Activated naive CD4-positive, alpha-beta T cell treated with anti-CD3 and anti-CD28 coated beads, Interleukin-2, amount 10 ng/mL, durations not matched to agents 7 days and 5 days (primary cell): ENCODE data around the gene SEMA4C.
A peak's percentile ranks its signal among the peaks of the same experiment; 100 is the strongest.

Experiments
- CTCF ChIA-PET: fragments of 350-600 bp; sonication (Branson Sonifier 250); formaldehyde crosslinking; loops from one replicate; lab custom pipeline; 2021; ENCODE audit warnings: antibody characterized with exemption; lab: Charles Lee
- DNase-seq: peaks from one replicate; pipeline ENCODE4 v3.0.0-alpha.2; 2020
- H3K27ac Mint-ChIP-seq: one replicate; pipeline ENCODE4 v1.8.0; 2021; ENCODE audit warnings: mild to moderate bottlenecking, moderate library complexity, mixed read lengths
- H3K27me3 Mint-ChIP-seq: one replicate; pipeline ENCODE4 v1.8.0; 2021; ENCODE audit warnings: mild to moderate bottlenecking, mixed read lengths
- H3K36me3 Mint-ChIP-seq: one replicate; pipeline ENCODE4 v1.8.0; 2021; ENCODE audit warnings: mixed read lengths
- H3K4me1 Mint-ChIP-seq: one replicate; pipeline ENCODE4 v1.8.0; 2021; ENCODE audit warnings: mixed read lengths
- H3K4me3 Mint-ChIP-seq: one replicate; pipeline ENCODE4 v1.8.0; 2021; ENCODE audit warnings: mild to moderate bottlenecking, moderate library complexity, mixed read lengths
- H3K9me3 Mint-ChIP-seq: one replicate; pipeline ENCODE4 v1.8.0; 2021; ENCODE audit warnings: mixed read lengths

SEMA4C gene

DNA sequence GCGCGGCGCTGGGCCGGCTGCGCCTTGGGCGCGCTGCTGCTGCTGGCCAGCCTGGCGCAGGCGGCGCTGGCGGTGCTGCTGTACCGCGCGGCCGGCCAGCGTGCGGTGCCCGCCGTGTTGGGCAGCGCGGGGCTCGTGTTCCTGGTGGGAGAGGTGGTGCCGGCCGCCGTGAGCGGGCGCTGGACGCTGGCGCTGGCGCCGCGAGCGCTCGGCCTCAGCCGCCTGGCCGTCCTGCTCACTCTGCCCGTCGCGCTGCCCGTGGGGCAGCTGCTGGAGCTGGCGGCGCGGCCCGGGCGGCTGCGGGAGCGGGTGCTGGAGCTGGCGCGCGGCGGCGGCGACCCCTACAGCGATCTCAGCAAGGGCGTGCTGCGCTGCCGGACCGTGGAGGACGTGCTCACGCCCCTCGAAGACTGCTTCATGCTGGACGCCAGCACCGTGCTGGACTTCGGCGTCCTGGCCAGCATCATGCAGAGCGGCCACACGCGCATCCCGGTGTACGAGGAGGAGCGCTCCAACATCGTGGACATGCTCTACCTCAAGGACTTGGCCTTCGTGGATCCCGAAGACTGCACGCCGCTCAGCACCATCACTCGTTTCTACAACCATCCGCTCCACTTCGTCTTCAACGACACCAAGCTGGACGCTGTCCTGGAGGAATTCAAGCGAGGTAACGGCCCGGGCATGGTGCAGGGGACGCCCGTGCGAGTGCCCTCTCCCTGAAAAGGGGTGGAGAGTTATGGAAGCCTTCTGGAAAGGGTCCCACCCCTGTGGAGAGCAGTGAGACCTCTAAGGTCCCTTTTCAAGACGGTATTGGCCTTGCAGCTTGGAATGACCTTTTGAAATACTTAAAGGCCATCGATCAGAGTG, 52.8 kb downstream of the SEMA4C start:
- H3K36me3 Mint-ChIP-seq, result peaks cover 34% of the 10 kb centered on the region
- CTCF ChIA-PET, result interaction anchor here (0.7 to 2.1 kb wide), 8 partner anchors 10 to 224 kb away, joined by 3 to 10 read pairs (median 4); partner anchors contain the start of gene ANKRD39
- DNase-seq, result peak; percentile 28
- peak overlapping the region; percentile 79 for H3K27ac Mint-ChIP-seq
- H3K4me3 Mint-ChIP-seq, result peak overlapping the region; percentile 85
- H3K27me3 Mint-ChIP-seq, result no peaks in the 10 kb centered on the region
- no peaks in the 10 kb centered on the region for H3K9me3 Mint-ChIP-seq
- peaks cover 56% of the 10 kb centered on the region for H3K4me1 Mint-ChIP-seq

GRCh38 chr2:96816127-96816835, 53.6 kb downstream of the SEMA4C start, which contains the start of gene CNNM3:
TSS of gene CNNM3 (plus strand) at chr2:96816268. CDS start at chr2:96816278, 10 bp downstream.
- Mint-ChIP-seq H3K36me3 (peaks cover 31% of the 10 kb centered on the region), H3K4me3 (peak within 1 kb of the TSS; percentile 86), H3K9me3 (no peaks in the 10 kb centered on the region), H3K27me3 (no peaks in the 10 kb centered on the region), H3K27ac (peak within 1 kb of the TSS; percentile 87), H3K4me1 (peaks cover 51% of the 10 kb centered on the region)
- CTCF ChIA-PET, result interaction anchor here (0.7 to 2.0 kb wide), 7 partner anchors 9 to 223 kb away, joined by 3 to 10 read pairs (median 3); partner anchors contain the start of gene ANKRD39
- peak; percentile 98 for DNase-seq

GRCh38 chr2:96815326-96816126, 54.4 kb downstream of the SEMA4C start:
- Mint-ChIP-seq H3K4me1 (peaks cover 43% of the 10 kb centered on the region), H3K27me3 (no peaks in the 10 kb centered on the region), H3K4me3 (peak overlapping the region; percentile 86), H3K27ac (peak overlapping the region; percentile 67), H3K36me3 (peaks cover 29% of the 10 kb centered on the region), H3K9me3 (no peaks in the 10 kb centered on the region)
- CTCF ChIA-PET, result interaction anchor here (1.0 to 2.0 kb wide), 3 partner anchors 8 to 136 kb away, joined by 3 to 10 read pairs (median 3); no protein-coding TSS in a partner anchor
- no peak for DNase-seq

- Mint-ChIP-seq H3K27ac (no peak overlapping the region), H3K27me3 (no peaks in the 10 kb centered on the region), H3K4me1 (peaks cover 25% of the 10 kb centered on the region), H3K9me3 (no peaks in the 10 kb centered on the region), H3K4me3 (no peak overlapping the region), H3K36me3 (peaks cover 17% of the 10 kb centered on the region)
- CTCF ChIA-PET, result interaction anchor here (0.8 kb wide), 1 partner anchor 44 kb away, joined by 3 read pairs; the partner anchor contains the start of gene ANKRD39
- no peak for DNase-seq
Measured at GRCh38 chr2:96813656-96814055, 56.2 kb downstream of the SEMA4C start.

GRCh38 chr2:96811917-96812316, 58.0 kb downstream of the SEMA4C start:
- peaks cover 6% of the 10 kb centered on the region for H3K36me3 Mint-ChIP-seq
- no peak overlapping the region for H3K27ac Mint-ChIP-seq
- DNase-seq, result no peak
- no peaks in the 10 kb centered on the region for H3K27me3 Mint-ChIP-seq
- H3K4me1 Mint-ChIP-seq, result peaks cover 17% of the 10 kb centered on the region
- CTCF ChIA-PET, result no interaction called here
- no peak overlapping the region for H3K4me3 Mint-ChIP-seq
- H3K9me3 Mint-ChIP-seq, result no peaks in the 10 kb centered on the region

- no peak overlapping the region for H3K27ac Mint-ChIP-seq
- CTCF ChIA-PET, result no interaction called here
- H3K36me3 Mint-ChIP-seq, result peaks cover 10% of the 10 kb centered on the region
- no peaks in the 10 kb centered on the region for H3K9me3 Mint-ChIP-seq
- H3K4me1 Mint-ChIP-seq, result peaks cover 26% of the 10 kb centered on the region
- H3K27me3 Mint-ChIP-seq, result no peaks in the 10 kb centered on the region
- H3K4me3 Mint-ChIP-seq, result no peak overlapping the region
- no peak for DNase-seq
Measured at GRCh38 chr2:96810783-96811192, 59.1 kb downstream of the SEMA4C start.

- CTCF ChIA-PET, result no interaction called here
- Mint-ChIP-seq H3K27me3 (no peaks in the 10 kb centered on the region), H3K4me1 (peaks cover 22% of the 10 kb centered on the region), H3K27ac (no peak overlapping the region), H3K9me3 (no peaks in the 10 kb centered on the region), H3K36me3 (peaks cover 10% of the 10 kb centered on the region), H3K4me3 (no peak overlapping the region)
- no peak for DNase-seq
Measured at GRCh38 chr2:96809951-96810782, 59.7 kb downstream of the SEMA4C start.
